Myocyte (in vitro differentiated cells): ENCODE data around the gene MED19. TPM values are rescaled to one million over a fixed set of nuclear protein-coding genes. Genes with fewer than 3 reads are reported as not detected.
"Not testable (repeated sequence)": the region's sequence is repeated elsewhere in the genome, so short reads cannot be mapped to it uniquely, and the experiment has no call there.

Source experiments
- DNase-seq: peaks from one replicate; pipeline ENCODE4 v3.0.0-alpha.2; 2012; ENCODE audit warnings: low read depth
- polyA plus RNA-seq: library from polyadenylated mRNA; unstranded; fragments of >200 nt; gene quantifications from one replicate; pipeline ENCODE4 v1.2.1, GENCODE V29; 2012; ENCODE audit warnings: missing spikeins
- total RNA-seq: library from RNA; depleted of rRNA; stranded (reverse); fragments of >200 nt; gene quantifications from 2 replicates; pipeline ENCODE4 v1.2.3, GENCODE V29; 2014

MED19 gene
- 24.2 and 31.8 TPM in 2 replicates for total RNA-seq
- polyA plus RNA-seq, result 33.5 TPM

- DNase-seq, result peak; percentile 56
Observed at GRCh38 chr11:57711414-57712255, at the start of gene MED19. TSS of gene MED19 (minus strand) at chr11:57712215. CDS start at chr11:57712179, 36 bp downstream.

GRCh38 chr11:57758174-57758573 lies 46.2 kb upstream of the MED19 start:
- DNase-seq, result no peak

GRCh38 chr11:57752954-57753353 lies 40.9 kb upstream of the MED19 start:
- no peak for DNase-seq

GRCh38 chr11:57751676-57752253 lies 39.8 kb upstream of the MED19 start, which contains the start of gene BTBD18:
TSS of gene BTBD18 (minus strand) at chr11:57751819. CDS start at chr11:57751188, 631 bp downstream.
- DNase-seq, result peak; percentile 58

GRCh38 chr11:57751176-57751575 lies 39.2 kb upstream of the MED19 start:
- DNase-seq, result no peak

GRCh38 chr11:57746920-57747319 lies 34.9 kb upstream of the MED19 start:
- DNase-seq, result no peak

- DNase-seq, result no peak
Observed at GRCh38 chr11:57745206-57745605, 33.2 kb upstream of the MED19 start.

GRCh38 chr11:57744357-57744756 lies 32.3 kb upstream of the MED19 start:
- DNase-seq, result no peak

- no peak for DNase-seq
Observed at GRCh38 chr11:57742087-57742452, 30.1 kb upstream of the MED19 start.

GRCh38 chr11:57741132-57742086 lies 29.4 kb upstream of the MED19 start, which contains the start of gene SELENOH:
TSS of gene SELENOH (plus strand) at chr11:57741491. CDS start at chr11:57741596, 105 bp downstream.
- peak; percentile 98 for DNase-seq

- DNase-seq, result no peak
Observed at GRCh38 chr11:57735619-57736298, 23.7 kb upstream of the MED19 start.

GRCh38 chr11:57732661-57733060 lies 20.6 kb upstream of the MED19 start:
- DNase-seq, result no peak

- no peak for DNase-seq
Observed at GRCh38 chr11:57729479-57729878, 17.5 kb upstream of the MED19 start.

- DNase-seq, result no peak
Observed at GRCh38 chr11:57728829-57729228, 16.8 kb upstream of the MED19 start.

GRCh38 chr11:57727185-57727584 lies 15.2 kb upstream of the MED19 start:
- DNase-seq, result no peak

GRCh38 chr11:57716726-57717125 lies 4.7 kb upstream of the MED19 start:
- DNase-seq, result not testable (repeated sequence)

GRCh38 chr11:57713835-57714234 lies 1.8 kb upstream of the MED19 start:
- DNase-seq, result no peak

GRCh38 chr11:57712256-57713150 lies 488 bp upstream of the MED19 start, which contains the start of gene TMX2:
TSS of gene TMX2 (plus strand) at chr11:57712593. CDS start at chr11:57712619, 26 bp downstream.
- DNase-seq, result peak; percentile 99

GRCh38 chr11:57709802-57710367 lies 2.1 kb downstream of the MED19 start:
- DNase-seq, result no peak
